ENCODE measurements around the gene VAT1L.

Gene VAT1L

DNA sequence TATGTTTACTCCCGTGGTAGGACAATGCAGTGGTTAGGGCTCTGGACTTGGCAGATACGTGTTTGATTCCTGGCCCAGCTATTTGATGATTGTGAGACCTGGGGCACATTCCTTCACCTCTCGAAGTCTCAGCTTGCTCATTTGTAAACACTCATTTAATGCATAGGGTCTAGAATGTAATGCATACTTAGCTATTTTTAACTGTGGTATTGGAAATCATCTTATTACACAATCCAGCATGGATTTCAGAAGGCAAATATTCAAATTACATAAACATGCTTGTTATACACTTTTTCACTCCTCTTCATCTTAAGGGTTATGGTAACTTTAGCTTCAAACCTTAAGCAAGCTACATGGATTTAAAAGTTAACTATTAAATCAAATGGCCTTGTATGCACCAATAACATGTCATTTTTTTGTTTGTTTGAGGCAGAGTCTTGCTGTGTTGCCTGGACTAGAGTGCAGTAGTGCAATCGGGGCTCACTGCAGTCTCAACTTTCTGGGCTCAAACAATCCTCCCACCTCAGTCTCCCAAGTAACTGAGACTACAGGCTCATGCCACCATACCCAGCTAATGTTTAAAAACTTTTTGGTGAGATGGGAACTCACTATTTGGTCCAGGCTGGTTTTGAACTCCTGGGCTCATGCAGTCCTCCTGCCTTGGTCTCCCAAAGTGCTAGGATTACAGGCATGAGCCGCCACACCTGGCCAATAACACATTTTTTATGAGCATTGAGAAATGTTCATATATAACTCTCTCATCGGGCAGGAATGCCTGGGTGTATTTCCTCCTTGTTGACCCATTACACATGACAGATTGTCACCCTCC, 52.5 kb downstream of the VAT1L start:
- Histone ChIP-seq H3K9me3 (ENCODE audit: control extremely low read depth in 1 of 5, control insufficient read depth in 4 of 5, insufficient read depth in 2 of 5, low read depth in 1 of 5, low read length in 4 of 5) (no peaks in the 10 kb centered on the region), H3K27me3 (replicated peaks in 2 of 5; ENCODE audit: control insufficient read depth in 4 of 5, insufficient read depth in 5 of 5, low read length in 4 of 5) (peaks cover 0 to 7% (median 0%) of the 10 kb centered on the region in 5 experiments), H3K36me3 (ENCODE audit: control insufficient read depth in 4 of 4, insufficient read depth in 4 of 4, low read length in 3 of 4) (no peaks in the 10 kb centered on the region), H3K4me3 (ENCODE audit: control insufficient read depth in 1 of 7, extremely low read depth in 1 of 7, insufficient read depth in 4 of 7, low read depth in 2 of 7, low read length in 6 of 7) (no peak overlapping the region), H3K4me1 (ENCODE audit: control extremely low read depth in 1 of 4, control insufficient read depth in 4 of 4, insufficient read depth in 4 of 4, low read length in 3 of 4) (no peaks in the 10 kb centered on the region), H3K27ac (ENCODE audit: insufficient read depth in 1 of 2, low read depth in 1 of 2, low read length in 2 of 2, poor library complexity in 1 of 2, severe bottlenecking in 2 of 2) (no peak overlapping the region)
- DNase-seq: no peak
- 90% methylated on average over 4 of the region's 6 CpGs for WGBS (ENCODE audit: insufficient coverage)
- POLR2A ChIA-PET: no interaction called here
- CTCF ChIA-PET: interaction anchor here (0.8 kb wide), 1 partner anchor 51 kb away, joined by 3 read pairs; no protein-coding TSS in a partner anchor

DNA sequence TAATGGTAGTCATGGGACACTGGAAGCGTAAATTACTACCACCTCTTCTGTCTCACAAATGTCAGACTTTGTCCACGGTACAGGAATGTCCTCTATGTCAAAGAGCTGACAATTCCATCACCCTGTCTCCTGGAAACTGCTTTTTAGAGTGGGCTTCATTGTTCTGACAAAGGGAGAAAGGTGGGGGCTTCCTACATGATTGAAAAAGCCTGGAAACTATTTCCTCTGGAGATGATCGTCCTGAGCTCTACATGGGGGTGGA, 53.1 kb downstream of the VAT1L start:
- H3K4me1 ChIP-seq (ENCODE audit: control extremely low read depth in 1 of 4, control insufficient read depth in 4 of 4, insufficient read depth in 4 of 4, low read length in 3 of 4): no peaks in the 10 kb centered on the region
- no peaks in the 10 kb centered on the region for H3K9me3 ChIP-seq (ENCODE audit: control extremely low read depth in 1 of 5, control insufficient read depth in 4 of 5, insufficient read depth in 2 of 5, low read depth in 1 of 5, low read length in 4 of 5)
- H3K27ac ChIP-seq (ENCODE audit: insufficient read depth in 1 of 2, low read depth in 1 of 2, low read length in 2 of 2, poor library complexity in 1 of 2, severe bottlenecking in 2 of 2): no peak overlapping the region
- POLR2A ChIA-PET: no interaction called here
- CTCF ChIA-PET: no interaction called here
- no peak overlapping the region for H3K4me3 ChIP-seq (ENCODE audit: control insufficient read depth in 1 of 7, extremely low read depth in 1 of 7, insufficient read depth in 4 of 7, low read depth in 2 of 7, low read length in 6 of 7)
- 50% methylated on average over 2 of the region's 3 CpGs for WGBS (ENCODE audit: insufficient coverage)
- H3K36me3 ChIP-seq (ENCODE audit: control insufficient read depth in 4 of 4, insufficient read depth in 4 of 4, low read length in 3 of 4): no peaks in the 10 kb centered on the region
- no peak for DNase-seq
- H3K27me3 ChIP-seq (replicated peaks in 2 of 5; ENCODE audit: control insufficient read depth in 4 of 5, insufficient read depth in 5 of 5, low read length in 4 of 5): peaks cover 0 to 7% (median 0%) of the 10 kb centered on the region in 5 experiments

DNA sequence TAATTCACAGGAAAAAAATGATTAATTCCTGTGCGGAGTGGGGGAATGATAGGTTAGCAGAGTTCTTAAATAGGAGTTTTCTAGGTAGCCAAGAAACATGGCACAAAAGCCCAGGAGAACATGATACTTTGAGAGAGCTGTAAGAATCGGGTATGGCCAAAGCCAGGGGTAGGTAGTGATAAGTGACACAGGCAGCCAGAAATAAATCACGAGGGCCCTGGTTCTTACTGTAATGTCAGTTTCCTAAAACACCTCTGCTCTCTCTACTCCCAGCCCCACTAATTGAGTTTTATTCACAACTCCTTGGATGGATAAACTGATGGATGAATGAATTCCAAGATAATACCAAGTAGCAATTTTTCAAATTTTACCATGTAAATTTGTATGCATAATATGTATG, 54.1 kb downstream of the VAT1L start:
- Histone ChIP-seq H3K27me3 (replicated peaks in 2 of 5; ENCODE audit: control insufficient read depth in 4 of 5, insufficient read depth in 5 of 5, low read length in 4 of 5) (peaks cover 0 to 7% (median 0%) of the 10 kb centered on the region in 5 experiments), H3K4me3 (ENCODE audit: control insufficient read depth in 1 of 7, extremely low read depth in 1 of 7, insufficient read depth in 4 of 7, low read depth in 2 of 7, low read length in 6 of 7) (no peak overlapping the region), H3K4me1 (ENCODE audit: control extremely low read depth in 1 of 4, control insufficient read depth in 4 of 4, insufficient read depth in 4 of 4, low read length in 3 of 4) (no peaks in the 10 kb centered on the region), H3K36me3 (ENCODE audit: control insufficient read depth in 4 of 4, insufficient read depth in 4 of 4, low read length in 3 of 4) (no peaks in the 10 kb centered on the region), H3K9me3 (ENCODE audit: control extremely low read depth in 1 of 5, control insufficient read depth in 4 of 5, insufficient read depth in 2 of 5, low read depth in 1 of 5, low read length in 4 of 5) (no peaks in the 10 kb centered on the region), H3K27ac (ENCODE audit: insufficient read depth in 1 of 2, low read depth in 1 of 2, low read length in 2 of 2, poor library complexity in 1 of 2, severe bottlenecking in 2 of 2) (no peak overlapping the region)
- POLR2A ChIA-PET: no interaction called here
- CTCF ChIA-PET: no interaction called here
- 94% methylated on average over 1 of the region's 3 CpGs for WGBS (ENCODE audit: insufficient coverage)
- DNase-seq: no peak

DNA sequence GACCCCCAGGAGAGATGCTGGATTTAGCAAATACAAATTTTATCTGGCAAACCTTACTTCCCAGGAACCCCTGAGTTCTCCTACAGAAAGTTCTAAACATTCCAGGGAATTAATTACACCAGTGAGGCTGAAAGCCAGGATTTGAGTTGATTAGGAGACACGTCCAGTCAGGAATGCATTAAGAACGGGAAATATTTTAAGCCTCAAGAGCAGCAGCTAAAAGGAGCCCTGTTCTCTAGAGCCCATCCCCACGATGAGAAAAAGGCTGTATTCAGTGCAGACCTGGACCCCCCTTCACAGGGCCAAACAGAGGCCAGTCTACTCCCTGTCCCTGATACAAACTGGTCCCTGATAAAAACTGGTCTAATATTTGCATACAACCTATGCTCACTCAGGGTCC, 55.0 kb downstream of the VAT1L start:
- DNase-seq: no peak
- no peaks in the 10 kb centered on the region for H3K9me3 ChIP-seq (ENCODE audit: control extremely low read depth in 1 of 5, control insufficient read depth in 4 of 5, insufficient read depth in 2 of 5, low read depth in 1 of 5, low read length in 4 of 5)
- WGBS (ENCODE audit: insufficient coverage): 100% methylated on average over 3 of the region's 3 CpGs
- H3K27ac ChIP-seq (ENCODE audit: insufficient read depth in 1 of 2, low read depth in 1 of 2, low read length in 2 of 2, poor library complexity in 1 of 2, severe bottlenecking in 2 of 2): no peak overlapping the region
- CTCF ChIA-PET: interaction anchor here (1.0 kb wide), 1 partner anchor 8 kb away, joined by 3 read pairs; no protein-coding TSS in a partner anchor
- peaks cover 0 to 6% (median 0%) of the 10 kb centered on the region in 5 experiments for H3K27me3 ChIP-seq (replicated peaks in 2 of 5; ENCODE audit: control insufficient read depth in 4 of 5, insufficient read depth in 5 of 5, low read length in 4 of 5)
- no peaks in the 10 kb centered on the region for H3K36me3 ChIP-seq (ENCODE audit: control insufficient read depth in 4 of 4, insufficient read depth in 4 of 4, low read length in 3 of 4)
- no peaks in the 10 kb centered on the region for H3K4me1 ChIP-seq (ENCODE audit: control extremely low read depth in 1 of 4, control insufficient read depth in 4 of 4, insufficient read depth in 4 of 4, low read length in 3 of 4)
- no peak overlapping the region for H3K4me3 ChIP-seq (ENCODE audit: control insufficient read depth in 1 of 7, extremely low read depth in 1 of 7, insufficient read depth in 4 of 7, low read depth in 2 of 7, low read length in 6 of 7)
- POLR2A ChIA-PET: no interaction called here

DNA sequence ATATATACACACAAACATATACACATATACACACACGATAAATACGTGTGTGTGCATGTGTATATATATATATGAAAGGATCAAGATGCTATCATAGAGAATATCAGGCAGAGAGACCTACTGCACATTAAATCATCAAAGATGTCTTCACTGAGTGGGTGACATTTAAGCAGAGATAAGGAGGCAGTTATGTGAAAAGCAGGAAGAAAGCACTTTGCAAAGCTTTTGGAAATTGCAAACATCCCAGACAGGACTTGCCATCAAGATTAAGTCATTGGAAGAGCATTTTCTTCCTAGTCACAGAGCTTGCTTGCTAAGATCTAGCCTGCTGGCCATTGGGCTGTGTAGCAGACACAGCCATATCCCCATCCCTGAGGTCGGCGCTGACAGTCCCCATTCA, 56.4 kb downstream of the VAT1L start:
- ChIA-PET CTCF (no interaction called here), POLR2A (no interaction called here)
- Histone ChIP-seq H3K27me3 (replicated peaks in 2 of 5; ENCODE audit: control insufficient read depth in 4 of 5, insufficient read depth in 5 of 5, low read length in 4 of 5) (peaks cover 0 to 3% (median 0%) of the 10 kb centered on the region in 5 experiments), H3K27ac (ENCODE audit: insufficient read depth in 1 of 2, low read depth in 1 of 2, low read length in 2 of 2, poor library complexity in 1 of 2, severe bottlenecking in 2 of 2) (no peak overlapping the region), H3K36me3 (ENCODE audit: control insufficient read depth in 4 of 4, insufficient read depth in 4 of 4, low read length in 3 of 4) (no peaks in the 10 kb centered on the region), H3K4me1 (ENCODE audit: control extremely low read depth in 1 of 4, control insufficient read depth in 4 of 4, insufficient read depth in 4 of 4, low read length in 3 of 4) (no peaks in the 10 kb centered on the region), H3K9me3 (ENCODE audit: control extremely low read depth in 1 of 5, control insufficient read depth in 4 of 5, insufficient read depth in 2 of 5, low read depth in 1 of 5, low read length in 4 of 5) (no peaks in the 10 kb centered on the region), H3K4me3 (ENCODE audit: control insufficient read depth in 1 of 7, extremely low read depth in 1 of 7, insufficient read depth in 4 of 7, low read depth in 2 of 7, low read length in 6 of 7) (no peak overlapping the region)
- DNase-seq: no peak
- 72% methylated on average over 2 of the region's 4 CpGs for WGBS (ENCODE audit: insufficient coverage)

DNA sequence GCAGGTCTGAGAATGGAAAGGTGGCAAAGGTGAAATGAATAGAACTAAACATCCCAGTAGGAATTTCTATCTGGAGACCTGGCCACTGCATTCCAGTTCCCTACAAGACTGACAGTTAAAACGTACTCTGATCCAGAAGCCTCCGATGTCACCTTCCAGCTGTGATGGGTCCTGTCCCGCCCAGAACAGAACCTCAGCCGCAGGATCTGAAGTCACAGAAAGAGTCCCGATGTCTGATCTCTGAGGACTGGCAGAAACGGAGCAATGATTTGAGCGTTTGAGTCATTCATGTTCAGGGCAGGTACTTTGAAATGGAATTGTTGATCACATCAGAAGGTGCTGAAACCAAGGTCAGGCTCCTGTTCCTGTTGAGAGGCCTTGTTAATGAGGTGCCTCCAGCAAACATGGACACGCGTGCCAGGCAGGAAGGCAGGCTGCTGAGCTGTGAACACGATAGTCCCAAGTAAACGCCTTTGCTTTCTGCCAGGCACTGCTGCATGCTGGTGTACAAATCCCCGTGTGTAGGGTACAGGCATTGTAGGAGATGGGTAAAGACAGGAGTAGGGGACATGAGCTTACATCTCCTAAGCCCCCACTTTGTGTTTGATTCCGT, 61.4 kb downstream of the VAT1L start:
- Histone ChIP-seq H3K27ac (ENCODE audit: insufficient read depth in 1 of 2, low read depth in 1 of 2, low read length in 2 of 2, poor library complexity in 1 of 2, severe bottlenecking in 2 of 2) (no peak overlapping the region), H3K9me3 (ENCODE audit: control extremely low read depth in 1 of 5, control insufficient read depth in 4 of 5, insufficient read depth in 2 of 5, low read depth in 1 of 5, low read length in 4 of 5) (no peaks in the 10 kb centered on the region)
- DNase-seq: no peak

DNA sequence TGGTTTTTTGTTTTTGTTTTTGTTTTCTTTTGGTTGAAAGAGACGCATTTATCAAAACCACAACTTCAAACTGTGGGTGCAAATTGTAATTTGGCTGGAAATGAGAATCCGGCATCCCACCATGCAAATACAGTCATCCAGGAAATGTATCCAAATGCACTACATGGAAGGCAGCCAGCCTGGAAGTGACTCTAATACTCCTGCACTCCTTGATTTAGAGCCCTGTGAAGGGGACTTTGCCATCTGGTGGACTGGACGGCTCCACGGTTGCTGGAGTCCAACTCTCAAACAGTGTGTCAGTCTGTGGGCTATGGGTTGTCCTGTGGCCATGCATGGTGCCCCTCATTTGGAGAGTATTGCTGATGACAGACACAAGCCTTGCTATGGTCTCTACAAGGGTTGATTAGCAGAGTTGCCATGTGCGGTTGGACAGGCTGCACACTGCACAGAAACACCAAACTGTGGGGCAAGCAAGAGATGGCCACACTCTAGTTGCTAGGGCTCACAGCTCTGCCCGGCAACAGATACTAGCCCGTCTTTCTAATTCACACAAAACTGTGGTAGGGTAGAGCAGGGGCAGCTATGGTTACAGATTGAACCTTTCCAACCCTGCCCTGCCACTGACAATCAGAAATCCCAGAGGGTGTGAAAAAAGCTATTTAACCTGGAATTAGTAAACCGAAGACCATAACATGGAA, 62.4 kb downstream of the VAT1L start:
- Histone ChIP-seq H3K27me3 (replicated peaks in 2 of 5; ENCODE audit: control insufficient read depth in 4 of 5, insufficient read depth in 5 of 5, low read length in 4 of 5) (peaks cover 0 to 5% (median 0%) of the 10 kb centered on the region in 5 experiments), H3K9me3 (ENCODE audit: control extremely low read depth in 1 of 5, control insufficient read depth in 4 of 5, insufficient read depth in 2 of 5, low read depth in 1 of 5, low read length in 4 of 5) (no peaks in the 10 kb centered on the region), H3K36me3 (ENCODE audit: control insufficient read depth in 4 of 4, insufficient read depth in 4 of 4, low read length in 3 of 4) (no peaks in the 10 kb centered on the region), H3K4me3 (ENCODE audit: control insufficient read depth in 1 of 7, extremely low read depth in 1 of 7, insufficient read depth in 4 of 7, low read depth in 2 of 7, low read length in 6 of 7) (no peak overlapping the region), H3K4me1 (ENCODE audit: control extremely low read depth in 1 of 4, control insufficient read depth in 4 of 4, insufficient read depth in 4 of 4, low read length in 3 of 4) (no peaks in the 10 kb centered on the region), H3K27ac (ENCODE audit: insufficient read depth in 1 of 2, low read depth in 1 of 2, low read length in 2 of 2, poor library complexity in 1 of 2, severe bottlenecking in 2 of 2) (no peak overlapping the region)
- ChIA-PET POLR2A (no interaction called here), CTCF (no interaction called here)
- DNase-seq: no peak
- WGBS (ENCODE audit: insufficient coverage): 86% methylated on average over 6 of the region's 8 CpGs

More for the DNA sequence above, 61.4 kb downstream of the VAT1L start:
- peaks cover 0 to 8% (median 0%) of the 10 kb centered on the region in 5 experiments for H3K27me3 ChIP-seq (replicated peaks in 2 of 5; ENCODE audit: control insufficient read depth in 4 of 5, insufficient read depth in 5 of 5, low read length in 4 of 5)
- no peaks in the 10 kb centered on the region for H3K4me1 ChIP-seq (ENCODE audit: control extremely low read depth in 1 of 4, control insufficient read depth in 4 of 4, insufficient read depth in 4 of 4, low read length in 3 of 4)
- H3K36me3 ChIP-seq (ENCODE audit: control insufficient read depth in 4 of 4, insufficient read depth in 4 of 4, low read length in 3 of 4): no peaks in the 10 kb centered on the region
- ChIA-PET CTCF (no interaction called here), POLR2A (no interaction called here)
- no peak overlapping the region for H3K4me3 ChIP-seq (ENCODE audit: control insufficient read depth in 1 of 7, extremely low read depth in 1 of 7, insufficient read depth in 4 of 7, low read depth in 2 of 7, low read length in 6 of 7)
- WGBS (ENCODE audit: insufficient coverage): 91% methylated on average over 10 of the region's 13 CpGs
